HEK293T (cell line): ENCODE data around the gene PPP1R14B.

ENCODE experiments used
- CTCF ChIA-PET: fragments of 350-600 bp; formaldehyde crosslinking; extraction: SDS; loops from one replicate; lab custom pipeline; 2021; ENCODE audit warnings: antibody characterized with exemption, inconsistent platforms; lab: Yijun Ruan, JAX
- POLR2A ChIA-PET: fragments of 350-600 bp; formaldehyde crosslinking; extraction: SDS; loops from one replicate; lab custom pipeline; 2020; ENCODE audit warnings: antibody characterized with exemption, inconsistent platforms; lab: Yijun Ruan, JAX
- DNase-seq: peaks from one replicate; pipeline ENCODE4 v3.0.0; 2012; ENCODE audit warnings: mixed read lengths; ENCODE audit errors: extremely low spot score
- ARNT ChIP-seq: fragments of 450-650 bp; IDR thresholded peaks from 2 replicates; pipeline ENCODE4 v1.6.1; 2017; ENCODE audit warnings: mild to moderate bottlenecking
- BHLHE40 ChIP-seq: fragments of 450-650 bp; IDR thresholded peaks from 2 replicates; pipeline ENCODE4 v1.6.1; 2016; ENCODE audit warnings: mild to moderate bottlenecking, moderate library complexity, borderline replicate concordance
- CTBP1 ChIP-seq: fragments of 450-650 bp; IDR thresholded peaks from 2 replicates; pipeline ENCODE4 v1.6.1; 2016; ENCODE audit warnings: borderline replicate concordance
- ELF4 ChIP-seq: fragments of 450-650 bp; IDR thresholded peaks from 2 replicates; pipeline ENCODE4 v1.6.1; 2017; ENCODE audit warnings: antibody characterized with exemption
- FOXA1 ChIP-seq: fragments of 450-650 bp; IDR thresholded peaks from 2 replicates; pipeline ENCODE4 v1.6.1; 2016; ENCODE audit warnings: mild to moderate bottlenecking
- FOXK2 ChIP-seq: fragments of 450-650 bp; IDR thresholded peaks from 2 replicates; pipeline ENCODE4 v1.6.1; 2016; ENCODE audit warnings: mild to moderate bottlenecking
- FOXM1 ChIP-seq: fragments of 450-650 bp; IDR thresholded peaks from 2 replicates; pipeline ENCODE4 v1.6.1; 2017; ENCODE audit warnings: mild to moderate bottlenecking, borderline replicate concordance
- HDGF ChIP-seq: fragments of 450-650 bp; IDR thresholded peaks from 2 replicates; pipeline ENCODE4 v1.6.1; 2017; ENCODE audit warnings: antibody characterized with exemption, borderline replicate concordance
- L3MBTL2 ChIP-seq: fragments of 450-650 bp; conservative IDR thresholded peaks from 2 replicates; pipeline ENCODE4 v1.6.1; 2016; ENCODE audit warnings: mild to moderate bottlenecking
- LEF1 ChIP-seq: fragments of 450-650 bp; IDR thresholded peaks from 2 replicates; pipeline ENCODE4 v1.6.1; 2017; ENCODE audit warnings: mild to moderate bottlenecking, borderline replicate concordance
- NFRKB ChIP-seq: fragments of 450-650 bp; IDR thresholded peaks from 2 replicates; pipeline ENCODE4 v1.6.1; 2016; ENCODE audit warnings: mild to moderate bottlenecking, moderate library complexity
- SP1 ChIP-seq: fragments of 450-650 bp; IDR thresholded peaks from 2 replicates; pipeline ENCODE4 v1.6.1; 2017
- SUZ12 ChIP-seq: fragments of 450-650 bp; IDR thresholded peaks from 2 replicates; pipeline ENCODE4 v1.6.1; 2016; ENCODE audit warnings: mild to moderate bottlenecking
- TARDBP ChIP-seq: fragments of 450-650 bp; IDR thresholded peaks from 2 replicates; pipeline ENCODE4 v1.6.1; 2016
- ZNF384 ChIP-seq: fragments of 450-650 bp; IDR thresholded peaks from 2 replicates; pipeline ENCODE4 v1.6.1; 2016
- TF ChIP-seq, protein P1 (sequence below): fragments of 450-650 bp; IDR thresholded peaks from 2 replicates; pipeline ENCODE4 v1.6.1; 2016

Gene PPP1R14B

DNA sequence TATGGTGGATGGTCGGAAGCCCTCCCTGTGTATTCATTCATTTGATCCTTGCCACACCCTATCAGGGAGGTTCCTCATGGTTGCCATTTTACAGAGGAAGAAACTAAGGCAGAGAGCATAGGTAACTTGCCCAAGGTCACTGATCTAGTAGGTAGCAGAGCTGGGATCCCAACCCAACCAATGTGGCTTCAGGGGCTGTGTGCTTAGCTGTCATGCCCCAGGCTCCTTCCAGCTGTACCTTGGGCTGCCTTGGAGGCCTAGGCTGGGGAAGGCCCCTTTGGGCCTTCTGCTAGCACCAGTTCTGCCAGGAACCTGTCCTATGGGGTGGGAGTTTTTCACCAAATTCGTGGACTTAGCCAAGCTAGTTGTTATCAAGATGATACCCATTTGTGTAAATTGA lies 29.1 kb upstream of the PPP1R14B start:
- ChIA-PET POLR2A (interaction anchor here (0.8 to 1.6 kb wide), 4 partner anchors 11 to 74 kb away, joined by 3 to 4 read pairs (median 3); partner anchors contain the start of genes PRDX5 and TRMT112), CTCF (interaction anchor here (0.6 to 1.1 kb wide), 4 partner anchors 25 to 350 kb away, joined by 3 to 8 read pairs (median 4); no protein-coding TSS in a partner anchor)
- TF ChIP-seq SP1: no peak
- no peak for TF ChIP-seq SUZ12
- no peak for TF ChIP-seq NFRKB
- no peak for TF ChIP-seq CTBP1
- no peak for TF ChIP-seq TARDBP
- TF ChIP-seq ELF4: no peak
- TF ChIP-seq BHLHE40: no peak
- no peak for TF ChIP-seq ZNF384
- no peak for TF ChIP-seq L3MBTL2
- no peak for TF ChIP-seq FOXK2
- TF ChIP-seq LEF1: no peak
- no peak for TF ChIP-seq ARNT
- TF ChIP-seq FOXM1: no peak
- TF ChIP-seq FOXA1: no peak
- no peak for TF ChIP-seq HDGF
- TF ChIP-seq, protein P1, sequence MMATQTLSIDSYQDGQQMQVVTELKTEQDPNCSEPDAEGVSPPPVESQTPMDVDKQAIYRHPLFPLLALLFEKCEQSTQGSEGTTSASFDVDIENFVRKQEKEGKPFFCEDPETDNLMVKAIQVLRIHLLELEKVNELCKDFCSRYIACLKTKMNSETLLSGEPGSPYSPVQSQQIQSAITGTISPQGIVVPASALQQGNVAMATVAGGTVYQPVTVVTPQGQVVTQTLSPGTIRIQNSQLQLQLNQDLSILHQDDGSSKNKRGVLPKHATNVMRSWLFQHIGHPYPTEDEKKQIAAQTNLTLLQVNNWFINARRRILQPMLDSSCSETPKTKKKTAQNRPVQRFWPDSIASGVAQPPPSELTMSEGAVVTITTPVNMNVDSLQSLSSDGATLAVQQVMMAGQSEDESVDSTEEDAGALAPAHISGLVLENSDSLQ: no peak
- no peak for DNase-seq

DNA sequence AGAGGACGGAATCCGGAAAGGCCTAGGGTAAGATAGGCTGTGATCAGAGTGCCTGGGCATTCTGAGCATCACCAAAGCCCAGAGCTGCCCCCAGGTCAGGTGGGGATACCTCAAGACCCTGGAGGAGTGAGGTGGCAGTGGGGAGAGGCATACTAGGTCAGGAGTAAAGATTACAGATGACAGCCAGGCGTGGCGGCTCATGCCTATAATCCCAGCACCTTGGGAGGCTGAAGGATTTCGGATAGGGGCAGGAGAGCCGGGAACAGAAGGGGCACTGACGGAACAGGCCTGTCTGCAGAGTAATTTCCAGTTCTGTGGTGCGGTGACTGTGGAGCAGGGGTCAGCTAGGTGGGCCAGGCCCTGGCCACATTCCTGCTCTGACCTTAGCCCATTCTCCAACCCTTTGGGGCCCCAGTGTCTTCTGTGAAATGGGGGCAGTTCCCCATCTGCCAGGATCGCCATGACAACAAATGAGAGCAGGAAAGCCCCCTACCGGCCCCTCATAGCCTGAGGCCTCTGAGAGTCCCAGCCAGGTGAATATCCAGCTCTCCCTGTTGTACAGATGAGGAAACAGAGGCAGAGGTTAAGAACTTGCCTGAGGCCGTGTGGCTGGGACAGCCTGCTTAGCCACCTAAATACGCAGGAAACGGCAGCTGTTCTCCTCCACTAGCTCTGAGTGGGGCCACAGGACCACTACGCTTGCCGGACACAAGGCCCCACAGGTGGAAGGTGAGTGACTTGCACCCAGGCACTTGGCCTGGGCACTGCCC lies 28.5 kb upstream of the PPP1R14B start:
- DNase-seq: no peak
- ChIA-PET POLR2A (interaction anchor here (0.8 to 1.4 kb wide), 2 partner anchors 12 to 74 kb away, joined by 3 read pairs; no protein-coding TSS in a partner anchor), CTCF (interaction anchor here (0.6 to 1.1 kb wide), 2 partner anchors 32 to 80 kb away, joined by 3 to 4 read pairs; no protein-coding TSS in a partner anchor)
- TF ChIP-seq FOXA1 (no peak), ELF4 (no peak), ARNT (no peak), FOXM1 (no peak), LEF1 (no peak), SP1 (no peak), BHLHE40 (no peak), L3MBTL2 (no peak), TARDBP (no peak), NFRKB (no peak), ZNF384 (no peak), HDGF (no peak)
- TF ChIP-seq, protein P1: no peak

DNA sequence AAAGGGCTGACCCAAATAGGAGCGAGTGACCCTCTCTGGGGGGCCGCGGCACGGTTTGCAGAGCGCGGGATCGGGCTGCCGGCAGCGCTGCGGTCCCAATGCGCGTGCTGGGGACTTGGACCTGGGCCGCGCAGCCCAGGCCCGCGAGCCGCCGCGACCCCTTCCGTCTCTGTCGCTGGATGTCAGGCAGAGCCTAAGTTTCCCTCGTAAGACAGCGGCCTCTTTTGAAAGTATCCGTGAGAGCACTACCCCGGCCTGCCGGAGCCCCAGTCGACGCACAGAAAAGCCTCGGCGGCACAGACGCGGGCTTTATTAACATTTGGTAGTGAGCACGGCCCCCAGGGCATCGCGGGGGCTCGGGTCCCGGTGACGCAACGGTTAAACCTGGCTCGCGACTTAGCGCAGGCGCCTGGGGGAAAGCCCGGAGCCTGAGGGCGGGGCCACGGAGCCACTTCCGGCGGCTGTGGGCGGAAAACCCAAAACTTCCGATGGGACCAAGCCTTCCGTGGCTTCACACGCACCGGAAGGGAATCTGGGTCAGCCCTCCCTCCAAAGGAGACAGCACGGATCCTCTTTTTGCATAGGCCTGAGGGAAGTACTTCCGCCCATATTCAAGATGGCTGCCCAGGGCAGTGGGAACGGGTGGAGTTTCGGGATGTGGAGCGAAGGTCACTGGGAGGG lies 22.9 kb upstream of the PPP1R14B start:
- ChIA-PET CTCF (interaction anchor here (1.2 to 3.8 kb wide), 3 partner anchors 18 to 63 kb away, joined by 3 to 66 read pairs (median 8); partner anchors contain the start of genes CATSPERZ, ESRRA, FERMT3 and PLCB3), POLR2A (interaction anchor here (0.6 to 5.6 kb wide), 15 partner anchors 11 to 104 kb away, joined by 3 to 81 read pairs (median 13); partner anchors contain the start of genes BAD, CATSPERZ, DNAJC4 and ESRRA)
- TF ChIP-seq ELF4: peak; percentile 98
- peak; percentile 58 for TF ChIP-seq L3MBTL2
- TF ChIP-seq NFRKB: no peak
- TF ChIP-seq FOXM1: peak; percentile 42; the same call in 1 of the 2 replicates
- DNase-seq: peak; percentile 92

DNA sequence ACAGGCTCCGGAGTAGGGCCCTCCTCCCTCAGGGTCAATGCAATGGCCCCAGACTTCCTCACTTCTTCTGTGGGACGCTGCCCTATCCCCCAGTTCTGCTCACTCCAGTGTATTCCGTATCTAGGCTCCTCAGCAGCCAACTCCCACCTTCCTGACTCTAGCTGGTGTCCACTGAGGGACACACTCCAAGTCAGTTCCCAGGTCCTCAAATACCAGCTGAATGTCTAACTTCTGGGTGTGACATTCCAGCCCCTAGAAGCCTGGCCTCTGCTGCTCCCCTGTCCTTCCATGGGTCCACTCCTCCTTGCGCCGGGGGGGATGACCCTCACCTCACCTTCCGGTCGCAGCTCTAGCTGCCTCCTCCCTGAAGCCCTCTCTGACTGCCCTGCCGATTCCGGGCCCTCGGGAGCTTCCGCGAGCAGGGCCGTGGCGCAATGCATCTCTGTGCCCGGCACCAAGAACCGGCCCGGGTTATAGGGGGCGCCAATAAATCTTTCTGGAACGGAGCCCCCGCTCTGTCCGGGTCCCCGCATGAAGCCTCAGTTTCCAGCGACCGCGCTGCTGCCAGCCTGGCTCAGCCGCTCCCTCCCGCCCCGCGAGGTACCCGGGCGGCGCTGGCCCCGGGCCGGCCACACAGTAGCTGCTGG lies 22.3 kb upstream of the PPP1R14B start:
- CTCF ChIA-PET: interaction anchor here (0.8 to 3.8 kb wide), 5 partner anchors 17 to 86 kb away, joined by 3 to 66 read pairs (median 5); partner anchors contain the start of genes CATSPERZ, ESRRA, FERMT3 and PLCB3
- POLR2A ChIA-PET: interaction anchor here (0.8 to 5.6 kb wide), 12 partner anchors 11 to 104 kb away, joined by 3 to 81 read pairs (median 8); partner anchors contain the start of genes BAD, CATSPERZ, ESRRA and FERMT3
- TF ChIP-seq ARNT: no peak
- TF ChIP-seq, protein P1: no peak
- TF ChIP-seq SP1: no peak
- TF ChIP-seq LEF1: no peak
- DNase-seq: no peak
